ENCODE data around the gene DSCAML1.

DNA sequence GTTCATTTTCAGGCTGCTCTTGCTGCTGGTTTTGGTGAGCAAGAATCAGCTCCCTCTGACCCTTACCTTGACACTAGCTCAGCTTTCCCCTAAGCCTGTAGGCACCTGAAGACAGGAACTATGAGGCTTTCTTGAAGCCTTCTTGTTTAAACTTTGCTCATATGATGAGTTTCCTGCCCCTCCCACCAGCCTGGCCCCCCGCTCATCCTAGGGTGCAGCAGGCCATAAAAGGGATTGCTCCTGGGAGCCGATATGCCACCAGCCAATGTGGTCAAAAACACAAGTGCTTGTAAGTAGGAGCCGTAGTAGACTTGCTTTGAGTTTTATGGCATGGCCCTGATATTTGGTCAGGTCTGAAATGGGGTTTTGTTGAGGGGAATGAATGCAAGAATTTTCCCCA is 164.7 kb downstream of the DSCAML1 start:
- TF ChIP-seq ARID4B (CRISPR knock-in tag; IDR thresholded peaks at IDR 0.05; ENCODE audit: borderline replicate concordance) (no peak), ZNF138 (CRISPR knock-in tag; conservative IDR thresholded peaks at IDR 0.05) (no peak), ATF3 (CRISPR knock-in tag; conservative IDR thresholded peaks at IDR 0.05) (no peak), SOX15 (CRISPR knock-in tag; IDR thresholded peaks at IDR 0.05) (no peak), FOXJ3 (CRISPR knock-in tag; IDR thresholded peaks at IDR 0.05; ENCODE audit: borderline replicate concordance) (no peak), GABPB1 (CRISPR knock-in tag; IDR thresholded peaks at IDR 0.05) (no peak), NR2C2 (CRISPR knock-in tag; IDR thresholded peaks at IDR 0.05) (no peak), MLX (CRISPR knock-in tag; IDR thresholded peaks at IDR 0.05) (no peak), TP53 (CRISPR knock-in tag; IDR thresholded peaks at IDR 0.05) (no peak)
- TF ChIP-seq, protein P1, sequence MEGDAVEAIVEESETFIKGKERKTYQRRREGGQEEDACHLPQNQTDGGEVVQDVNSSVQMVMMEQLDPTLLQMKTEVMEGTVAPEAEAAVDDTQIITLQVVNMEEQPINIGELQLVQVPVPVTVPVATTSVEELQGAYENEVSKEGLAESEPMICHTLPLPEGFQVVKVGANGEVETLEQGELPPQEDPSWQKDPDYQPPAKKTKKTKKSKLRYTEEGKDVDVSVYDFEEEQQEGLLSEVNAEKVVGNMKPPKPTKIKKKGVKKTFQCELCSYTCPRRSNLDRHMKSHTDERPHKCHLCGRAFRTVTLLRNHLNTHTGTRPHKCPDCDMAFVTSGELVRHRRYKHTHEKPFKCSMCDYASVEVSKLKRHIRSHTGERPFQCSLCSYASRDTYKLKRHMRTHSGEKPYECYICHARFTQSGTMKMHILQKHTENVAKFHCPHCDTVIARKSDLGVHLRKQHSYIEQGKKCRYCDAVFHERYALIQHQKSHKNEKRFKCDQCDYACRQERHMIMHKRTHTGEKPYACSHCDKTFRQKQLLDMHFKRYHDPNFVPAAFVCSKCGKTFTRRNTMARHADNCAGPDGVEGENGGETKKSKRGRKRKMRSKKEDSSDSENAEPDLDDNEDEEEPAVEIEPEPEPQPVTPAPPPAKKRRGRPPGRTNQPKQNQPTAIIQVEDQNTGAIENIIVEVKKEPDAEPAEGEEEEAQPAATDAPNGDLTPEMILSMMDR (IDR thresholded peaks at IDR 0.05): no peak
- TF ChIP-seq, protein P2, sequence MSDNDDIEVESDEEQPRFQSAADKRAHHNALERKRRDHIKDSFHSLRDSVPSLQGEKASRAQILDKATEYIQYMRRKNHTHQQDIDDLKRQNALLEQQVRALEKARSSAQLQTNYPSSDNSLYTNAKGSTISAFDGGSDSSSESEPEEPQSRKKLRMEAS (CRISPR knock-in tag; IDR thresholded peaks at IDR 0.05): no peak
